ENCODE results near the gene BSDC1.

GRCh38 chr1:32353431-32353830 lies 40.8 kb downstream of the BSDC1 start:
- TF ChIP-seq CTCF (IDR thresholded peaks at IDR 0.05; ENCODE audit: poor library complexity, severe bottlenecking) (no peak), TAF1 (IDR thresholded peaks at IDR 0.05; ENCODE audit: low read depth) (no peak), POLR2AphosphoS5 (IDR thresholded peaks at IDR 0.05) (no peak), EZH2 (IDR thresholded peaks at IDR 0.05; ENCODE audit: borderline replicate concordance, insufficient read depth, low read length, poor library complexity, severe bottlenecking) (no peak), EP300 (conservative IDR thresholded peaks at IDR 0.05; ENCODE audit: poor library complexity, severe bottlenecking) (no peak), REST (IDR thresholded peaks at IDR 0.05; ENCODE audit: borderline replicate concordance) (no peak), MXI1 (conservative IDR thresholded peaks at IDR 0.05; ENCODE audit: poor library complexity, severe bottlenecking) (no peak), RAD21 (conservative IDR thresholded peaks at IDR 0.05) (no peak)
